GM10847 (cell line): Measurements from ENCODE around the gene INPP5A.

ENCODE experiments used
- POLR2A ChIP-seq: IDR thresholded peaks from 2 replicates; pipeline ENCODE4 v1.6.1; 2011; ENCODE audit not compliant: insufficient read length; ENCODE audit errors: extremely low read depth

Gene INPP5A

DNA sequence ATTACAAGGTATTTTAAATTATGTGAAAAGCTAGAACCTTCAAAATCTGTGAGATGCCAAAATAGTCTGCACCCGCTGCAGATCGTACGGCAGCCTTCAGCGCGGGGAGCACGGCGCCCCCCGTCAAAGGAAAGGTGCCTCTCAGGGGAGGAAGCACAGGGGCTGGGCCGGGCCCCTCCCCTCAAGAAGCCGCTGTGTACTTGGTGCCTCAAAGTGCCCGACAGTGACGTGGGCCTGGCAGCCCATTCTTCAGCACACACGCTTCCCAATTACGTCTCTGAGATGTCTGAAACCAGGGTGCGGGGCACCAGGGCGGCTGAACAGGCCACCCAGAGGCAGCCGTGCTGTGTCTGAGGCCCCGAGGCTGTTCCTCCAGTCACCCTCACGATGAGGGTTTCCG, 116.1 kb downstream of the INPP5A start:
- no peak for TF ChIP-seq POLR2A

- TF ChIP-seq POLR2A = no peak
These were observed 116.6 kb downstream of the INPP5A start for GRCh38 chr10:132654121-132654571.

DNA sequence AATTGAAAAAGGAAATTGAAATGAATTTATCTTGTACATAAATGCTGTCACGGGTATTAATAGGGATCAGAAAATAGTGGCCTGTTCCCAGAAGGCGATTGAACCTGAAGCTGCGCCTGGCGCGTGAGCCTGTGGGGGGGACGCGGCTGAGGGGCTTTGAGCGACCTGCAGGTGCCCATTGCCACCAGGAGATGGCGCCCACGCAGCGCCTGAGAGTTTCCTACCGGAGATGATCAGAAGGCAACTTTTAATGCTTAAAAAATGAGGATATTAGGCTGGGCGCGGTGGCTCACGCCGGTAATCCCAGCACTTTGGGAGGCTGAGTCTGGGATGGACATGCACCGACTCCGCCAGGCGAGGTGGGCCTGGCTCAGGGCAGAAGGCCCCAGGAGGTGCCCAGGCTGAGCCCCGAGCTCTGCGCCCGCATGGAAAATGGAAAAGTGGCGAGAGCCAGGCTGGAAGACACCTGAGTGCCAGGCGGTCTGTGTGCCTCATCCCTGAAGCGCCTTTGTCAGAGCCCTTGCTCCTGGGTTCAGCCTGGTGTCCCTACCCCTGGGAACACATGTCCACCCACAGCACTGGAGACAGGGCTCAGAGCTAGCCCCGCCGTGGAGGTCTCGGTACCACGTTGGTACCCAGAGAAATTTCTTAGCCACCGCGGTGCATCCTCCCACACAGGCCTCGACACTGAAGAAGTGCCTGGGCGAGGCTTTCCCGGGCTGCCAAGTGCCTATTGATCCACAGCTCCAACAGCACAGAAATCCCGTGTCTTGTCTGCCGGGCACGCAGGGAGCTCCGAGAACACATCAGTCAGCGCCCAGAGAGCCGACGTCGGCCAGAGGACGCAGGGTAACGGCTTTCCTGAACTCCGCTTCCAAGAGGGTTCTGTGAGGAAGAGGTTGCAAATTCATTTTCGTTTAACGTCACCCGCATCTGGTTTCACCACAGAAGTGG, 117.4 kb downstream of the INPP5A start:
- TF ChIP-seq POLR2A = no peak

GRCh38 chr10:132655735-132656134, 118.1 kb downstream of the INPP5A start:
- TF ChIP-seq POLR2A = no peak

- no peak for TF ChIP-seq POLR2A
These were observed 118.9 kb downstream of the INPP5A start for GRCh38 chr10:132656283-132657126.

- no peak for TF ChIP-seq POLR2A
These were observed 119.6 kb downstream of the INPP5A start for GRCh38 chr10:132657127-132657706.

GRCh38 chr10:132657748-132658147, 120.2 kb downstream of the INPP5A start:
- TF ChIP-seq POLR2A = no peak

- no peak for TF ChIP-seq POLR2A
These were observed 121.1 kb downstream of the INPP5A start for GRCh38 chr10:132658546-132659205.

DNA sequence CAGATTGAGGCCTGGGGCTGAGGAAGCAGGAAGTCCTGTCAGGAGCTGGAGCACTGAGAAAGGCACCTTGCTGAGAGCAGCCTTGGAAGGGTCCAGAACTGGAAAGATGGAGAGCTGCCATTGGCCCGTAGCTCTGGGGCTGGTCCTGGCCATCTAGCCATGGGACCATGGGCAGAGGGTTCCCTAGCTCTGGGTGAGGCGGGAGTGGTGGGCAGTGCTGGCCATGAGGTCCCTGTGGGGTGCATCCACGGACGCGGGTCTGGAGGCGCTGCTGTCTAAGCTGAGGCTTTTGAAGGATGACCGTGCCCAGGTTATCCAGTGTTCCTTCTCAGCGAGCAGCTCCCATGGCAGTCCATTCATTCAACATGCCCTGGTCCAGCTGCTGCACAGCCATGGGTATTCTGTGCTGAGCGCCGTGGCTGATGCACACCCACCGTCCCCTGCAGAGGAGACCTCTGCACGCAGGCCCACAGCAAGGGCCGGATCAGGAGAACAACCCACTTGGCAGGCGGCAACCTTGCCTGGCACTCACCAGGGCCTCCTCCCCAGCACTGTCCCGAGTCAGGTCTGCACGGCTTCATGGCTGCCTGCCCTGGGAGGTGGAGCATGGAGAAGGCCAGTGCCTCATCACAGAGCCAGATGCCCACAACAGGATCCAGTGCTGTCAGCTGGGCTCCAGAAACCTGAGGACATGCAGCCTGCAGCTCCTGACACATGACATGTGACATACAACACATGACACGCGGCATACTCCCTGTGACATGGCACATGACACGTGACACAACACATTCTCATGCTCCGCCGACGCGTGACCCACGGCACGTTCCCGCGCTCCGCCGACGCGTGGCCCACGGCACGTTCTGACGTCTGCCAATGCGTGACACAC, 121.9 kb downstream of the INPP5A start:
- TF ChIP-seq POLR2A = no peak

- TF ChIP-seq POLR2A = no peak
These were observed 122.8 kb downstream of the INPP5A start for GRCh38 chr10:132660385-132660784.

GRCh38 chr10:132662186-132662920, 124.8 kb downstream of the INPP5A start:
- TF ChIP-seq POLR2A = no peak

GRCh38 chr10:132663666-132664365, 126.2 kb downstream of the INPP5A start:
- TF ChIP-seq POLR2A = no peak

- no peak for TF ChIP-seq POLR2A
These were observed 126.8 kb downstream of the INPP5A start for GRCh38 chr10:132664407-132664806.
